Cortex of kidney (tissue), 1 donor: Measurements from ENCODE around the gene KDSR.

ENCODE experiments used
- DNase-seq: peaks from one replicate; lab custom pipeline; 2025; lab: John Stamatoyannopoulos, UW

Gene KDSR

DNA sequence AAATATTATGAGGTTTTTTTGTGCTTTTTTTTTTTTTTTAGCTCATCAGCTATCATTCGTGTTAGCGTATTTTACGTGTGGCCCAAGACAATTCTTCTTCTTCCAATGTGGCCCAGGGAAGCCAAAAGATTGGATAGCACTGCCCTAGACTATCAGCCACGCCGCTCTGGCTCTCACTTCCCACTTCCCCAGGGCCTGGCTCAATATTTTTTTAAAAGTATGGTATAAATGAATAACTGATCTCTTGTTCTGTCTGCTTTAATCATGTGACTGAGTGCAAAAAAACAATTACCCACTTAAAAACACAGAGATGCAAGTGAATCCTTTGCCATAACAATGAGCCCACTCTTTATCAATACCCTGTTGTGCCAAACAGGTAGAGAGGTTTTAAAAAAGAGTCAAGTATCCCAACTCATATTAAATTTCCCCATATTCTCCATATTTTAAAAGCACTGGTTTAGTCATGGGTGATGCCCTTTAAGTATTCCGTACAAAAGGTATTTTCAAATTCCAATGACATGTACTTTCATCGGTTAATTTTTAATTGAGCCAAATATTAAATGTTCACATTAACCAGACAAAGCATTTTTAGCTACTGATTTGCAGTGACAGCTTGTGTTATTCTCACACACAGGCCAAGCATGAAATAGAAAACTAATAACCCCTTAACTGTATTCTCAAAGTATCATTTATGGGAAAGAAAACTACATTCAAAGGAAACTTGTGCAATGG lies 60.0 kb downstream of the KDSR start:
- DNase-seq = no peak

GRCh38 chr18:63306249-63306648 lies 60.8 kb downstream of the KDSR start:
- DNase-seq = no peak

DNA sequence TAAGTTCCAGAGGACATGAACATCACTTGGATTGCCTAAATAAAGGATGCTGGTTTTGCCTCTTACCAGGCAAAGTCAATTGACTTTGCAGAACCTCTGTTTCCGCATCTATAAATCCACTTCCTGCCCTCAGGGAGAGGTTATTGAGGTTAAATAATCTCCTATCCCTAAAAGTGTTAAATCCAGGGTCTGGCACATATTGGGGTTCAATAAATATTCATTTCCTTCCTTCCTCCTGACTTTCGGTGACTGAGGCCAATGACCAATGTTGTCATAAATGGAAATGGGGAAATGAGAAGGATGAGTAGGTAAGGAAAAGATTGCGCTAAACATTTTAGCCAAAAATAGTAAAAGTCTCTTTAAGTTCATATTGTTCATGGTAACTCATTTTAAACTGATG lies 63.5 kb downstream of the KDSR start:
- DNase-seq = no peak

DNA sequence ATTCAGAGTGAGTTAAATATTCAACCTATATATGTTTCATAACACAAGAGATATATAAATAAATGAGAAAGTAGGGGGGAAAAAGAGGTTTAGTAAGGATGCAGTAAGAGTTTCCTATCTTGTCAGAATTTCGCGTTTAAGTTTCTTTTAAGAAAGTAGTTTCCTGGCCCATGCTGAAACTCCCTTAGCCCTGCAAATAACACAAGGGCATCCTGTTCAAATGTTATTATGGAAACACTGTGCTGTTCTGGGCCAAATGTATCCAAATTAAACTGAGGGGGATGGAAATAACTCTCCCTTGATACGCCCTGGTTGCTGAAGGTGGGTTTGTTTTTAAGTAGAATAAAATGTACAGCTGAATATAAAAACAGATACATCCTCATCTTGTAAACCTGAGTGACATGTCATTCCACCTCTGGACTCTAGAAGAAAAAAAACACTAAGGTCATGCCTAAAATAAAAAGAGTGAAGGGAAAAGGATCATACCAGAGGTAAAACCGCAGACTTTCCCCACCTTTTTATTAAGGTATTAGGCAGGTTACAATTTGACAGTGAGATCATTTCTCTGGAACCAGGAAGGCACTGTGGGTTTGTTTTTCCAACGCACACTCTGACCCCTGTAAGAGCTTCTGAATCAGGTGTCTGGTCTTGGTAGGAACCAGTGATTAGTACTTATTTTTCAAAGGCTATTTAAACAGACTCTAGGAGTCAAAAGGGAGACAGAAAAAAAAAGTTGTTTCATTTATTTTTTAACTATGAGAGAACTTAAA lies 64.2 kb downstream of the KDSR start:
- DNase-seq = no peak

- no peak for DNase-seq
These were observed 64.8 kb downstream of the KDSR start for GRCh38 chr18:63302220-63302619.

GRCh38 chr18:63301434-63301833 lies 65.6 kb downstream of the KDSR start:
- no peak for DNase-seq

DNA sequence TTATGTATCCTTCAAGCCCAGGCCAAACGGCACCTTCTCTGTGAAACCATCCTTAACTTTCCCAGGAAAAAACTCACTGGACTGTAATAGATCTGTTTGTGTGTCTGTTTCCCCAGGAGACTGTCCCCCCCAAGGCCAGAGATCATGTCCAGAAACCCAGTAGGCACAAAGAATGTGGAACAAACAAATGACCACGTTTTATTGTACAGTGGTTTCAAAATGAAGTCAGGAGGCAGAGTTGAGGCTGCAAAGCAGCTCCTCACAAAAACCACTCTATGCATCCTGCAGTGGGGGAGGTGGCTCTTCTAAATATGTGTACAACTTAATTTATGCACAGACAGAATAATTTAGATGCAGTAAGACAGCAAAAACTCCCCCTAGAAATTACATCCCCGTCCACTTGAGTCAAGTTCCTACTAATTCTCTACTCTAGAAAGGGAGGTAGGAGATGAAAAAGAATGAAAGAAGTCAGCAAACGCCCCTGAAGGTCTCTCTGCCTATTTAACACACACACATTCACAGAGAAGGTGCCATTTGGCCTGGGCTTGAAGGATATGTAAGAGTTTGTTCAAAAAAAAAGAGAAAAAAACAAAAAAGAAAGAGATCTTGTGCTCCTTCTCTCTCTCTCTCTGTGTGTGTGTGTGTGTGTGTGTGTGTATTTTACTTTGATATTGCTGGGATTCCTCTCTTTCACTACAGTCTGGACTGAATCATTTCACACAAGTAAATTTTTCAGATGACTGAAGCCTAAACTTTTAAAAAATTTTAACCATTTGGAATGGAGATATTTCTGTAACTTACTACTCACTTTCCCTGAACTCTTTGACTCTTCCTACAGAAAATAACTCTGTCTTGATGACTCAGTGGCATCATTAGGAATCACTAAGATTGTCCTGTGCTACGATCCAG lies 66.9 kb downstream of the KDSR start:
- DNase-seq = no peak

GRCh38 chr18:63298400-63299365 lies 68.3 kb downstream of the KDSR start:
- DNase-seq = no peak

DNA sequence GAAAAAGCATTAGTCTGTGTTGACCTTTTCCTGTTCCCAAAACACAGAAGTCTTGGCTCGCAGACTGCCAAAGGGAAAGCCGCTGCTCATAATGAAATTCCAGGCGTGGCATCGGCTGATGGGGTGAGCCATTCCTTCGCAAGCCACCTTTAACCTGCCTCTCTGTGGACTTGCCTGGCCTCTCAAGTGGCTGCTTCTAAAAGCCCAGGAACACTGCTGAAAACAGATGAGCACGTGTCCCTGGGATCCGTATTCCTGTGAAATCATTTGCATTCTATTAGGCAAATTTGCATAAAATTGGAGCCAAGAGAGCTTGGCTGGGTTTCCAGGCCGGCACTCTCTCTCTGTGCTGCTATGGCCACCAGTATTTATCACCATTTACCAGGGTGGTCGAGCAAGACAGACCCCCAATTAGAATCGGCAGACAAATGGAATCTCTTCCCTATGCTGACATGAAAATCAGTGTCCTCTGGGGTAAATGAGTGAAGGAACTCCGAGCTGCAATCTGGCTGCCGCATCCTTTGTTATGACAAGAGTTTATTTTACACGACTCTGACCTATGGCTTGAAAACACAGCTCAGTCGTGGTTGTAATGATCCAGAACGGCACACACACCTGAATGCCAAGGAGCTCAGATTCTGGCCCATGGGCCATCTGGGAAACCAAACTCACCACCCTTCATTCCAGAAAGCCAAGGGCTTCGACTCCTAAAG lies 69.2 kb downstream of the KDSR start:
- DNase-seq = no peak

DNA sequence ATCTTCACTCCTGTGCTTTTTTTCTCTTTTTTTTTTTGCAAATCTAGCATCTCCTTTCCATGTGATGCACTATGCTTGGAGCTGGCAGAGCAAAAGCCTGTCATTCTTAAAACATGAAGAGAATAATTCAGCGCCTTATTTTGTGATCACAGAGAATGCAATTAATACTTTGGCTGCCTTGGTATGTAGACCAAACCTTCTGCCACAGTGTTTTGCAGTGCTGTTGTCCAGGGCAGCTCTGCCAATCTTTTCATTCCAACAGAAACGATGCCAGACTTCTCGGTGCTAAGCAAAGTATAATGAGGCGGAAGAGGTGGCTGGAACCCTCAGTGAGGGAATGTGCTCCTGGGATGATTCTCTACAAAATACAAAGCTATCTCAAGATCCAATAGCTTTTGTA lies 73.1 kb downstream of the KDSR start:
- DNase-seq = no peak

DNA sequence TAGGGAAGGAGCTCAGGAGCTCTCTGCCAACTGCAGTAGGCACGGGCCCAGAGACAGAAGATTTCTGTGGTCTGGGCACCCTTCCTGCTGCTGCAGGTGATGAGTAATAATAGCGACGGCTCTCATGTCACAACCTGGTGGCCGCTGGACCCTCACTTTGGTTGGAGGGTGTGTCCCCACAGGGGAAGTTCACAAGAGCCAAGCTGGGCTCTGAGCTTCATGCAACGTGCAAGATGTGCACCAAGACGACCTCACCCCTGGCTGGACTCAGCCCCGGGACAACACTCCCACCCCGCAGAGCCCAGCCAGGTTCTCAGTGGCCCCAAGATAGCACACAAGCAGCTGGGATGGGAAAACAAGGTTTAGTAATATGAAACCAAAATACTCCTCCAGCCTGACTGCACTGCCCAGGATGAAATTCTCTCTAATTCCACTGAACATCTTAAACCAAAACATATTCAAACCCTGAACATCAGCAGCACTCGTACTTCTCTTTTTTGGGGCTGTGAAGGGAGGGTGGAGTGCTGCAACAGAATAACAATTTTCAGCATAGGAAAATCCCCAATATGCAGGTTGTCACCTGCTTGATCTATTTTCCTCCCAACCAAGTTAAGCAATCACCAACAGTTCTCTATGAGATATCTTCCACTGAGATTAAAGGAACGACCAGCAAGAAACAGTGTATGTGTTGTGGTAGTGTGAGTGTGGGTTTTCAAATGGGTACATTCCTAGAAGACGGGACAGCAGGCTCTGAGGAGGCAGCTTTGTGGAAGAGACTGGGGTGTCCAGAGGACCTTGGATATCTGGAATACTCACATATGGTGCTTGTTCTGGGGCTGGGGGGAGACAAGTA lies 73.9 kb downstream of the KDSR start:
- no peak for DNase-seq

DNA sequence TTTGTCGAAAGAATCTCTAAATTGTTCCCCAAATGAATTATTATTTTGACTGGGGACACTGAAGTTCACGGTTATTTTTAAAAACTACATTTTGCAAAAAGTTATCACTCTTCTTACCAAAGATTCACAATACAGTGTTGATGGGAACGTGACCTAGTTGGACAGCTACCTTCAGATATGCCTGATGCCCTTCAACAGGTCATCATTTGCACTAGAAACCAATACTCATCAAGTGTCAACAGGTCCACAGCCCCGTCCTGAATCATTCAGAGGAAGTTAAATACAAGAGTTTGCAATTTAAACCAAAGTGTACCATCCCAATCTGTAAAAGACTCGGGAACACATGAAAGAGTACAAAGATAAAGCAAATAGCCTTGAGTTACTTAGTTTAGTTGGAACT lies 75.7 kb downstream of the KDSR start:
- no peak for DNase-seq

DNA sequence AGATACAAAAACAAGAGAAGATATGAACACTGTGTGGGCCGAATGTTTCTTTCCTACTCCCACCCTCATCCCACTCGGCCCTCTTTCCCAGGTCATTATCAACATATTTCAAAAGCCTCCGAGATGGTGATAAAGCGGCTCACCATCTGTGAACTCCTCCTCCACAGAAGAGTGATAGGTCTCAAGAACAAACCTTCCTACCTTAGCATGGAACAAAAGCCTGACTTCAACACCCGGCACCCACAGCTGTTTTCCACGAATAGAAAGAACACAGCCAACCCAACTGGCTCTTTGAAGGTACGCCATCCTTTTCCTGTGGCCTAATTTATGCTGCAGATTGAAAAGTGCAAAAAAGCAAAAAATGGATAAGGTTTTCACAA lies 76.2 kb downstream of the KDSR start:
- DNase-seq = no peak

GRCh38 chr18:63290166-63290820 lies 76.7 kb downstream of the KDSR start:
- no peak for DNase-seq

- no peak for DNase-seq
These were observed 78.7 kb downstream of the KDSR start for GRCh38 chr18:63288311-63288710.

DNA sequence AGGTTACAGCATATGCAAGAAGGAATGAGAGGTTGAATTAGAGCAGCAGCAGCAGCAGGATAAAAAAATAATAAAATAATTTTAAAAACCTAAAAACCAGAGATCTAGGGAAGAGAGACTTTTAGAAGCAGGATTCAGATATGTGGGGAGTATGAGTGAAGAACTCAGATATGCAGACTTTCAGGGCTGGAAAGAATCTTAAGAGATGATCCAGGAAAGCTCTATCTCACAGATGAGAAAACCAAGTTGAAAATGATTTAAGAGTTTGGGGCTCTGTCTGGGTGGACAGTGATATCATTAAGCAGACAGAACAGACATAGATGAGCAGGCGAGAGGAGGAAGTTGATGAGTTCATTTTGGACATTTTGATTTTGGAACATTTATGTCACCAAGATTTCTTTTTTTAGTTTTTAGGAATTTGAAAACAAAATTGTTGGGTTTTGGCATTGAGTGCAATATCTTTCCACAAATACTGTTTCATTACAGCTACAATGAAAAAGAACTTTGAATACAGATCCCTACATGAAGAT lies 79.2 kb downstream of the KDSR start:
- DNase-seq = no peak

- DNase-seq = no peak
These were observed 80.1 kb downstream of the KDSR start for GRCh38 chr18:63286926-63287325.

- DNase-seq = no peak
These were observed 81.9 kb downstream of the KDSR start for GRCh38 chr18:63284827-63285733.
